T-helper 2 cell (primary cell): ENCODE results near the gene TIE1.
A peak's percentile ranks its signal among the peaks of the same experiment; 100 is the strongest.
"Not testable (repeated sequence)": the region's sequence is repeated elsewhere in the genome, so short reads cannot be mapped to it uniquely, and the experiment has no call there.

ENCODE experiments used
- DNase-seq, 5 experiments: peaks; one replicate each; pipeline versions ENCODE4 v3.0.0 to v3.0.0-alpha.2; 2012 to 2022

TIE1 gene

GRCh38 chr1:43363935-43364525 is 63.2 kb downstream of the TIE1 start:
- DNase-seq: no peak

DNA sequence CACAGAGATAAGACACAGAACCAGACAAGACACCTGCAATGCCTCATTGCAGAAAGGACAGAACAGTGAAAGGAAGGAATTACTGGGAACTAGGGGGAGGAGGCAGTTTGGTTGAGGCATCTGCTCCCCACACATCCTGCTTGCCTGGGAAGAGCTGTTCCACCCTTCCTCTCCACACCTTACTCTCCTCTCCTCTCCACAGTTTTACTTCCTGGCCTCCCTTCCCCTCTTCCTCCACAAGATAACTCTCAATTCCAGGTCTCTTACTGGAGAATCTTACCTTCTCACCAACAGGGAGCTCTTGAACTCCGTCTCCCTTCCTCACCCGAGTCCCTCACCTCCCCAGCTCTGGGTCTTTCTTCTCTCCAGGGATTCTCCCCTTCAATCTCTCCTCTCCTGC is 64.9 kb downstream of the TIE1 start:
- no peak for DNase-seq

GRCh38 chr1:43366179-43366578 is 65.4 kb downstream of the TIE1 start:
- DNase-seq: no peak

GRCh38 chr1:43366601-43367025 is 65.8 kb downstream of the TIE1 start:
- no peak for DNase-seq

GRCh38 chr1:43367026-43367903 is 66.5 kb downstream of the TIE1 start:
- peak in 3 of 5 experiments; percentile 9 to 51 (median 37) for DNase-seq

DNA sequence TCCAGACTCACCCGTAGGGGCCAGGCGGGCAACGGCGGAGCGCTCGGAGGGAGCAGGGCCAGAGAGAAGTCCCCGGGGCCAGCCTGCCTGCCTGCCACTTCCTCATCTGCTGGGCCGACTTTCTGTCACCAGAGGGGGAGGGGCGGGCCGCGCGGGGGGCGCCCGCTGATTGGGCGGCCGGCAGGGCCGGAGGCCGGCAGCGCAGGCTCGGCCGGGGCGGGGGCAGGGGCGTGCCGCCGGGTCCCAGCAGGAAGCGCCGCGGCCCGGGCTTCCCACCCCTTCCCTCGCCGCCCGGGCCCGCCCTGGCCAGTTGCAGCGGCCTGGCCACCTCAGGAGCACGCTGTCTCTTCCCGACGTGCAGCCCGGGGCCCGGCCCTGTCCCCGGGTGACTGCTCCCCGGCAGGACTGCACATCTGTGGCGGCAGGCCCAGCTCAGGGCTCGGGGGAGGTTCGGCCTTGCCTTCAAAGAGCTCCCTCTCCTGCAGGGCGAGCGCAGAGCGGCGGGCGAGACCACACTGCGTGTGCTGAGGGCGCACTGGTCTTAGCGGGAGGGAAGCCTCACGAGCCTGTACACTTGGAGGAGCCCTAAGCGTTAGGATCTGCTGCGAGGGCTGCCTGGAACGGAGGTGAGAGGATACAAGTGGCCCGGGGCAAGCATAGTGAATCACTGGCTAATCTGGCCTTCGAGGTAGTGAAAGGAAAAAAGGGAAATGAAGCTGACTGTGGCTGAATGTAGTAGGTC is 67.3 kb downstream of the TIE1 start, which contains the start of gene ELOVL1:
Gene ELOVL1, minus strand, starts transcription at position 108 of the 742 bp plus-strand sequence. CDS start 2,402 bp downstream, outside the sequence.
- DNase-seq: peak; percentile 67 to 92 (median 75)

GRCh38 chr1:43368646-43369020 is 67.9 kb downstream of the TIE1 start:
- DNase-seq: no peak

- not testable (repeated sequence) for DNase-seq
Observed at GRCh38 chr1:43369779-43370178, 69.0 kb downstream of the TIE1 start.

GRCh38 chr1:43370564-43370963 is 69.8 kb downstream of the TIE1 start:
- no peak for DNase-seq

GRCh38 chr1:43372172-43372571 is 71.4 kb downstream of the TIE1 start:
- no peak for DNase-seq
